Measurements from ENCODE around the gene TBC1D5. TPM values are rescaled to one million over a fixed set of nuclear protein-coding genes. Genes with fewer than 3 reads are reported as not detected.
"Not testable (repeated sequence)": the region's sequence is repeated elsewhere in the genome, so short reads cannot be mapped to it uniquely, and the experiment has no call there.

The TBC1D5 gene
- total and polyA plus RNA-seq, 2 donors (not counting 1 experiment from before 2014, with no cell fraction given) = 22.6 to 111 TPM

- CTCF ChIA-PET; POLR2A ChIA-PET; H3K4me3 ChIP-seq (ENCODE audit: control extremely low read depth in 1 of 5, extremely low read depth in 1 of 5, insufficient read depth in 1 of 5, low read depth in 2 of 5, low read length in 4 of 5); H3K27me3 ChIP-seq (replicated peaks in 1 of 4; ENCODE audit: control extremely low read depth in 1 of 4, control insufficient read depth in 3 of 4, insufficient read depth in 4 of 4, low read length in 3 of 4); H4K20me1 ChIP-seq (ENCODE audit: control insufficient read depth, insufficient read depth, low read length, poor library complexity, severe bottlenecking); H3K9ac ChIP-seq (ENCODE audit: low read length); ATAC-seq (ENCODE audit: low read depth); H3K36me3 ChIP-seq (replicated peaks in 1 of 2; ENCODE audit: control extremely low read depth in 1 of 2, control insufficient read depth in 1 of 2, extremely low read depth in 1 of 2, insufficient read depth in 2 of 2, low read length in 1 of 2); H3K27me3 Mint-ChIP-seq; H3K9me3 Mint-ChIP-seq (ENCODE audit: insufficient read depth); H3K79me2 ChIP-seq (ENCODE audit: control insufficient read depth, insufficient read depth, low read length): not testable (repeated sequence)
- Mint-ChIP-seq H3K4me3 (peak overlapping the region; percentile 29), H3K4me1 (peaks cover 36% of the 10 kb centered on the region), H3K27ac (peak overlapping the region; percentile 18)
- Histone ChIP-seq H3K9me3 (ENCODE audit: control extremely low read depth in 1 of 3, control insufficient read depth in 2 of 3, insufficient read depth in 1 of 3, low read length in 2 of 3) (peaks cover 2 to 24% (median 22%) of the 10 kb centered on the region in 3 donors), H3K27ac (ENCODE audit: low read length in 2 of 2) (peak overlapping the region in 1 of 2 donors; percentile 10), H3K4me1 (ENCODE audit: control insufficient read depth in 2 of 2, insufficient read depth in 2 of 2, low read length in 2 of 2) (peaks cover 8 to 10% of the 10 kb centered on the region in 2 donors), H2AFZ (ENCODE audit: insufficient read depth, low read depth, low read length, poor library complexity, severe bottlenecking) (peak overlapping the region; percentile 58), H3K4me2 (replicated peaks; ENCODE audit: low read depth, low read length, poor library complexity, severe bottlenecking) (peak overlapping the region; percentile 27)
- TF ChIP-seq CTCF (IDR thresholded peaks at IDR 0.05) = peak; percentile 11
- intact Hi-C loops (cut with micrococcal nuclease) = loop anchor here (5.0 kb wide), 1 partner anchor 677 kb away; no protein-coding TSS in a partner anchor
- 96% methylated on average over 4 of the region's 7 CpGs for WGBS (ENCODE audit: insufficient coverage)
- DNase-seq = peak; percentile 25
These were observed 37.1 kb upstream of the TBC1D5 start for GRCh38 chr3:17779304-17780250.

- H3K9me3 Mint-ChIP-seq (ENCODE audit: insufficient read depth); H3K27me3 Mint-ChIP-seq; CTCF ChIA-PET; H3K27me3 ChIP-seq (replicated peaks in 1 of 4; ENCODE audit: control extremely low read depth in 1 of 4, control insufficient read depth in 3 of 4, insufficient read depth in 4 of 4, low read length in 3 of 4); H3K27ac ChIP-seq (ENCODE audit: low read length in 2 of 2); intact Hi-C loops (cut with micrococcal nuclease); ATAC-seq (ENCODE audit: low read depth); H3K4me2 ChIP-seq (replicated peaks; ENCODE audit: low read depth, low read length, poor library complexity, severe bottlenecking); H3K4me3 ChIP-seq (ENCODE audit: control extremely low read depth in 1 of 5, extremely low read depth in 1 of 5, insufficient read depth in 1 of 5, low read depth in 2 of 5, low read length in 4 of 5); H4K20me1 ChIP-seq (ENCODE audit: control insufficient read depth, insufficient read depth, low read length, poor library complexity, severe bottlenecking); DNase-seq; H3K27ac Mint-ChIP-seq; H3K79me2 ChIP-seq (ENCODE audit: control insufficient read depth, insufficient read depth, low read length); H3K4me3 Mint-ChIP-seq; H3K36me3 ChIP-seq (replicated peaks in 1 of 2; ENCODE audit: control extremely low read depth in 1 of 2, control insufficient read depth in 1 of 2, extremely low read depth in 1 of 2, insufficient read depth in 2 of 2, low read length in 1 of 2); H3K9ac ChIP-seq (ENCODE audit: low read length); H2AFZ ChIP-seq (ENCODE audit: insufficient read depth, low read depth, low read length, poor library complexity, severe bottlenecking): not testable (repeated sequence)
- H3K4me1 Mint-ChIP-seq = peaks cover 29% of the 10 kb centered on the region
- peaks cover 8 to 10% of the 10 kb centered on the region in 2 donors for H3K4me1 ChIP-seq (ENCODE audit: control insufficient read depth in 2 of 2, insufficient read depth in 2 of 2, low read length in 2 of 2)
- POLR2A ChIA-PET = interaction anchor here (0.6 kb wide), 1 partner anchor 16 kb away, joined by 6 read pairs; no protein-coding TSS in a partner anchor
- WGBS (ENCODE audit: insufficient coverage) = 95% methylated on average over 6 of the region's 6 CpGs
- peaks cover 1 to 17% (median 4%) of the 10 kb centered on the region in 3 donors for H3K9me3 ChIP-seq (ENCODE audit: control extremely low read depth in 1 of 3, control insufficient read depth in 2 of 3, insufficient read depth in 1 of 3, low read length in 2 of 3)
These were observed 34.9 kb upstream of the TBC1D5 start for GRCh38 chr3:17777326-17777725.

Measured in B cell (primary cell).